HG02623 (cell line): ENCODE results near the gene OAS2.

ENCODE experiments used
- ATAC-seq: cut with Tn5 transposase; IDR thresholded peaks from one replicate; pipeline ENCODE4 v1.9.1; 2021; ENCODE audit warnings: moderate library complexity; ENCODE audit not compliant: unreplicated experiment

The OAS2 gene

GRCh38 chr12:112978163-112979040, at the start of gene OAS2:
Gene OAS2, plus strand, starts transcription at chr12:112978519. Its CDS starts 90 bp downstream, at chr12:112978609.
- peak; percentile 78 for ATAC-seq

DNA sequence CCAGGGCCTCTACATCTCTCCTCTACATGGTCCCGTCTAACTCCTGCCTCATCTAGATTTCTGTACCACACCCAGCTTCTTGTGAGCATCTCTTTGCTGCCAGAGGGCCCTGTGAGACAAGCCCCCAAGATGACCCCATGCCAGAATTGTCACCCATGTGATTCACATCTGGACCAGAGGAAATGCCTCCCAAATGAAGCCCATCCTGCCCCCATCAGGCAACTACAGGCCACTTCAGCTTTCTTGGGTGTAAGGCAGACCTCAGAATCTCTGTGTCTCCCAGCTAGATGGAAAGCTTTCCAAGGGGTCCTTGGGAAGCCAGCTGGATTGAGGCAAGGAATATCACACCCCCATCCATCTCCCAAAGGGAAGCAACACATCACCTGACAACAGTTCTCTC, 49.3 kb upstream of the OAS2 start:
- no peak for ATAC-seq

DNA sequence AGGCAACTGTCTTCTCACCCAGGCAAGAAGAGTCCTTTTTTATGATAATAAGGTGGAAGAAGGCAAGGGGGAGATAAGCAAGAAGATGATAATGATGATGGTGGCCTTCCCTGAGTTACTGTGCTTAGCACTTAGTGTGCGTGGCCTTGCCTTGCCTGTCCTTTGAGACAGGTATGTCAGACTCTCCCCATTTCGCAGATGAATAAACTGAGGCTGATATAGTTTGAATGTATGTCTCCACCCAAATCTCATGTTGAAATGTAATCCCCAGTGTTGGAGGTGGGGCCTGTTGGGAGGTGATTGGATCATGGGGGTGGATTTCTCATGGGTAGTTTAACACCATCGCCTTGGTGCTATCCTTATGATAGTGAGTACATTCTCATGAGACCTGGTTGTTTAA, 48.6 kb upstream of the OAS2 start:
- ATAC-seq: no peak

DNA sequence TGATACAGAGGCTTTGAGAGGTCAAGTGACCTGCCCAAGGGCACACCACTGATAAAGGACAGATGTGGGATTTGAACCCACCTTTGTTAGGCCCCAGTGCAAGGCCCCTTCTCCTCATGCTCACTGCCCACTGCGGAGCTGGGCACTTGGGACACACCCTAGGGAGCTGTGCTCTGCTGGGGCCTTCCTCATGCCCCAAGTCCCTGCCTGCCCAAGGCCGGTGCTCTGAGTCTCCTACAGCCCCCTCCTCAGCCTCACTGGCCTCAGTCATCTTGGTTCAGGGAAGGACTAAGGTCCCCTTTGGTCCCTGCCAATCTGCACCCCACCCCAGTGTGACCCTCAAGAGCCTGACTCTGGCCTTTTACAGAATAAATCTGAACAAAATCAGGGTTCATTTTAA, 48.0 kb upstream of the OAS2 start:
- ATAC-seq: no peak

GRCh38 chr12:112932485-112933128, 45.7 kb upstream of the OAS2 start:
- ATAC-seq: no peak

DNA sequence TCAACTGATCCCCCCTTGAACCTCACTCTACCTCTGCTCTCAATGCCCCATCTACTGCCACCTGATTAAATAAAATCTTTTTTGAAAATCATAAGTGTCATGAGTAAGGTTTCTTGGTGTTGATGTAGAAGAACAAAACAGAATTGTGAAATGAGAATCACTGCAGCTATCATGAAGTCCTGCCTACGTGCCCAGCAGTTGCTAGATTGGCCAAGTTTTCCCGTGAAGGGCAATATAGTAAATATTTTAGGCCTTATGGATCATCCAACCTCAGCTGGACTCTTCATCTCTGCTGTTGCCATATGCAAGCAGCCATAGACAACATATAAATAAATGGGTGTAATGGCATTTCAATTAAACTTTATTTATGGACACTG, 45.2 kb upstream of the OAS2 start:
- ATAC-seq: no peak

- ATAC-seq: no peak
Observed at GRCh38 chr12:112936264-112936663, 42.1 kb upstream of the OAS2 start.

DNA sequence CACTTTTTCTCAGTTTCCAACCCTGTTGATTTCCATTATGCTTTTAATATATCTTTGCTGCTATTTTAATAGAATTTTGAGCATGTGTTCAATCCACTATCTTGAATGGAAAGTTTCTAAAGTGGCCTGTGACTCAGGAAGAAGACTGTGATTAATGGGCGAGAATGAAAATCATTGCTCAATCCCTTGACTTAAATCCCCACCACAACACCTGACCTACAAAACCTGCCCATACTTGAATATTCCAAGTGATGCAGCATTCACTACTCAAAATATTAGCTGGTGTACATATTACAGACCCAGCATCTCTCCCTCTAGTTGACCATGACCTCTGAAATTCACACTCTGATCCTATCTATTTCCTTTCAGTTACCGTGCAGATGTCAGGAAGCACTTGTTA, 41.4 kb upstream of the OAS2 start:
- no peak for ATAC-seq

DNA sequence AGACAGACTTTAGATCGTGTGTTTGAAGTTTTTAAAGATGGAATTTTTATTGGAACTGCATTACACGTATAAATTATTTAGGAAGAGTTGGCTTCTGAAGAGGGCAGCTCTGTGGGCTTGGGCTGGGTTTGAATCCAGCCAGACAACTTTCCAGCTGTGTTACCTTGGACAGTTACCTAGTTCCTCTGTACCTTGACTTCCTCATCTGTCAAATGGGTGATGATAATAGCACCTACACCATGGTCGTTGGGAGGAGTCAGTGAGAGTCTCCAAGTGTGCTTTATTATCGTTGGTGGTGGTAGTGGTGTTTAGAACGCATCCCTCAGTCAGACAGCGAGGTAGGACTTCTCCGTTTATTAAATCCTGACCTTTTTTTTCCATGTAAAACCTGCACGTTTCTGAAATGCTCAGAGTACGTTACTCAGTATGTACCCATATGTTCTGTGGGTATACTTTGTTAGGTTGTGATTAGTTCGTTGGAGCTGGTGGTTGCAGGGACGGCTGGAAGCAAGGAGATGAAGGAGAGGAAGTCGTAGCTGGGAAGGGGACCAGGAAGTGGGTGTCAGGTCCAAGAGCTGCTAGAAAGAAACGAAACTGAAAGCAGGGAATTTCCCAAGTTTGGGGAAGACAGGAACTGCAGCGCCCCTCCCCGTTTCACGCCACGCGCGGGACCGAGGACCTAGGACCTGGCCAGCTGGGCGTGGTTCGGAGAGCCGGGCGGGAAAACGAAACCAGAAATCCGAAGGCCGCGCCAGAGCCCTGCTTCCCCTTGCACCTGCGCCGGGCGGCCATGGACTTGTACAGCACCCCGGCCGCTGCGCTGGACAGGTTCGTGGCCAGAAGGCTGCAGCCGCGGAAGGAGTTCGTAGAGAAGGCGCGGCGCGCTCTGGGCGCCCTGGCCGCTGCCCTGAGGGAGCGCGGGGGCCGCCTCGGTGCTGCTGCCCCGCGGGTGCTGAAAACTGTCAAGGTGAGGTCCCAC, 40.3 kb upstream of the OAS2 start, which contains the start of gene OAS3:
Gene OAS3, plus strand, starts transcription at position 734 of the 979 bp plus-strand sequence. Its CDS starts 57 bp downstream, at position 791.
- ATAC-seq: no peak

DNA sequence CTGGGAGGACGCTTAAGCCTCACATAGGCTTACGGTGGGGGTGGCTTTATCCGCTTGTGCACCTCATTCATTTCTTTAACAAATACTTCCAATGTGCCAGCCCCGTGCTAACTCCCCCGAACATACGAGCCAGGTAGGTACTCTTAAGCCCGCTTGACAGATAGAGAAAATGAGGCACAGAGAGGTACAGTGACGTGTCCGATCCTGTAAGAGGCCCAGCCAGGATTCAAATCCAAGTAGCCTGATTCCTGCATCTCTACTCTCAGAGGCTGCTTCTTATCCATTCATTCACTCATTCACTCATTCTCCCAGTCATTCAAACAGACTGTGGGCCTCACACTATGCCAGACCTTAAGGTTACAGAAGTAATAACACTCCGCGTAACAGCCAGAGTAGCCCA, 39.6 kb upstream of the OAS2 start:
- no peak for ATAC-seq

DNA sequence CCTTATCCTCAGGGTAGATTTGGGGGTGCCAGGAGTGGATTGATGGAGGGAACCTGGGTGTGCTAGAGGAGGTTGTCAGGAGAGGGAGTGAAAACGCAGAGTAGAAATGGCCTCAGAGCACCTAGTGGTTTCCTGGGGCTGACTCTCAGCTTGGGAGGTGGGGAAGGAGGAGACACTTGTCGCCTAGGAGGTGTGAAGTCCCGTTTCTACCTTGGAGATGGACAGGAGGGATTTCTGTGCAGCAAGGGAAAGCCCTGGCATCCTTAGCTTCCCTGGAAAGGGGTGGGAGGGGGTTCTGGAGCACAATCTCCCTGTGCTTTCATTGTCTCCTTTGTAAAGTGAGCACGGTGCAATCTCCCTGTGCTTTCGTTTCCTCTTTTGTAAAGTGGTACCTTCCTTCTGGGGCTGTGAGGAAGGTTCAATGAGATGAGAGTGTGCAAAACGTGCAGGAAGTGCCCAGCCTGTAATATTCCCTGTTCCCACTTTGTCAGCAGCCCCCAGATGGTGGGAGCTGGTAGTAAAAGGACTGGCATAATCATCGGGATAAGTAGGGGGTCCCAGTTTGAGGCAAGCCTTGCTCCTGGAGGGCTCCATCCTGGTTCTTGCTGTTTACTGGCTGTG, 38.4 kb upstream of the OAS2 start:
- ATAC-seq: no peak

GRCh38 chr12:112941528-112942335, 36.6 kb upstream of the OAS2 start:
- ATAC-seq: no peak

DNA sequence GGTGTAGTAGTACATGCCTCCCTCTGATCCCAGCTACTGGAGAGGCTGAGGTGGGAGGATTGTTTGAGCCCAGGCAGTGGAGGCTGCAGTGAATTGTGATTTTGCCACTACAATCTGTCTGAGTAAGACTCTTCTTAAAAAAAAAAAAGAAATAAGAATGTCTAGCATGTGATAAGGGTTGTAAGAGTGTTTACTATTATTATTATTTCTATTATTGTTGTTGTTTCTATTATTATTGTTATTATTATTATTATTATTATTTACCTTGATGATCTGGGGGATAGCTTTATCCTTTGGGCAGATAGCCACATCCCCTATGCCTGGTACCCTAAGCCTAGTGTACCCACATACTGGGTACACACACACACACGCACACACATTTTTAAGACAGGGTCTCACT, 35.7 kb upstream of the OAS2 start:
- no peak for ATAC-seq

GRCh38 chr12:112944024-112944690, 34.2 kb upstream of the OAS2 start:
- ATAC-seq: no peak

DNA sequence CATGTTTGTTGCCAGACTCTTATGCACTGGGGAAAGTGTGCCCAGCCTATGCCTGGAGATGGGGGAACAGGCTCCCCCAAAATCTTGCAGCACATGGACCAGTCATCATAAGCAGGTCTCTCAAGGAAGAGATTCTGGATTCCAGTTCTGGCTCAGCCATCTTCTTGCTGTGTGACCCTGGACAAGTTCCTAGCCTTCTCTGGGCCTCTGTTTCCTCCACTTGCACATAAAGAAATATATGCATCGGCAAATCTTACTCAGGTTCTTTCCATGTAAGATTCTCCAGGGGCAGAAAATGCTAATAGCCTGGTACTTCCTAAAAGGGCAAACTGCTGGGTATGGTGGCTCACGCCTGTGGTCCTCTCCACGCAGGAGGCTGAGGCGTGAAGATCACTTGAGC, 32.8 kb upstream of the OAS2 start:
- no peak for ATAC-seq

GRCh38 chr12:112946236-112947000, 31.9 kb upstream of the OAS2 start:
- no peak for ATAC-seq

- ATAC-seq: no peak
Observed at GRCh38 chr12:112947314-112947713, 31.0 kb upstream of the OAS2 start.

GRCh38 chr12:112947761-112948160, 30.6 kb upstream of the OAS2 start:
- no peak for ATAC-seq

DNA sequence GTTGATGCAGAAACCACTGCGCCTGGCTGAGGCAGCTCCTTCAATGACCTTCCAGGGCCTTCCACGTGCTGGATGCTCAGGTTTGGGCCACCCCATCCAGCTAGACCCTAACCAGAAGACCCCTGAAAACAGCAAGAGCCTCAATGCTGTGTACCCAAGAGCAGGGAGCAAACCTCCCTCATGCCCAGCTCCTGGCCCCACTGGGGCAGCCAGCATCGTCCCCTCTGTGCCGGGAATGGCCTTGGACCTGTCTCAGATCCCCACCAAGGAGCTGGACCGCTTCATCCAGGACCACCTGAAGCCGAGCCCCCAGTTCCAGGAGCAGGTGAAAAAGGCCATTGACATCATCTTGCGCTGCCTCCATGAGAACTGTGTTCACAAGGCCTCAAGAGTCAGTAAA, 29.5 kb upstream of the OAS2 start:
- ATAC-seq: no peak
